ENCODE results near the gene LSM12. TPM values are rescaled to one million over a fixed set of nuclear protein-coding genes. Genes with fewer than 3 reads are reported as not detected.

The LSM12 gene
- total and polyA plus RNA-seq, 2 of the 8 experiments (the other 6 are each of a cell fraction or from before 2014, with no cell fraction given): 69.8 to 142 TPM

DNA sequence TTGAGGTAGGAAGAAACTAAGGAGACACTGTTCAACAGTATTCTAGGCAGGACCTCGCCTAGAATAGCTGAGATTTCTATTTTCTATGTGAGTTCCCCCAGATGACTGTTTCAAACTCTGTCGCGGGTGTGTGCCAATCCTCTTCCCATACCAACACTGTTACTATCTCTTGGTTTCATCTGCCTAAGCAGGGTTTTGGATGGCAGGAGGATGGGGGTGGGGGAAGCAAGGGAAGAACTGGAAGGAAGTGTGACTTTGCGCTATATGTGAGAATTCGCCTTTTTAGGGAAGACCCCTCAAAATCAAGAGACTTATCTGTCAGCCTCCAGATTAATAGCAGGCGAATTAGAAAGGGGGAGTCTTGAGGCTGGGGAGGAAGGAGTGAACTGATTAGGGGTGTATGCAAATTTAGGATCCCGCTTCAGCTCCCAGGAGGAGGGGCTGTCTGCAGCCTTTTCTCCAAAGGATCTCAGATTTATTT, 3.5 kb upstream of the LSM12 start:
- Histone ChIP-seq H3K79me2 (ENCODE audit: control insufficient read depth in 1 of 2, insufficient read depth in 2 of 2, low read length in 2 of 2) (peaks cover 10 to 30% of the 10 kb centered on the region in 2 experiments), H3K36me3 (ENCODE audit: control insufficient read depth in 2 of 4, insufficient read depth in 4 of 4, low read length in 3 of 4) (peaks cover 4 to 9% (median 6%) of the 10 kb centered on the region in 4 experiments; a peak in 5 of 8 replicates), H4K5ac (ENCODE audit: insufficient read length, low read depth, low read length) (peak overlapping the region; percentile 8), H3K18ac (ENCODE audit: extremely low read depth, low read length) (no peak overlapping the region; the same call in 1 of the 2 replicates), H4K91ac (replicated peaks; ENCODE audit: insufficient read length, low read length) (no peak overlapping the region), H3K23me2 (ENCODE audit: low read depth, low read length) (peaks cover 13% of the 10 kb centered on the region), H3K4ac (replicated peaks; ENCODE audit: insufficient read length, low read depth, low read length) (no peak overlapping the region), H3K14ac (ENCODE audit: insufficient read length) (no peak overlapping the region), H3K4me3 (ENCODE audit: extremely low read depth in 1 of 4, insufficient read depth in 2 of 4, low read depth in 3 of 4, low read length in 4 of 4) (peak overlapping the region; percentile 42 to 84 (median 52)), H3K79me1 (ENCODE audit: low read depth, low read length) (no peaks in the 10 kb centered on the region), H2BK120ac (replicated peaks; ENCODE audit: low read depth, low read length) (no peak overlapping the region), H2BK5ac (ENCODE audit: low read depth, low read length) (peak overlapping the region; percentile 41; the same call in 1 of the 2 replicates), H4K20me1 (replicated peaks in 1 of 2; ENCODE audit: control insufficient read depth in 1 of 2, insufficient read depth in 2 of 2, low read length in 2 of 2) (peaks cover 0 to 4% of the 10 kb centered on the region in 2 experiments), H2BK20ac (ENCODE audit: low read length) (no peak overlapping the region), H3K4me1 (replicated peaks in 1 of 4; ENCODE audit: control insufficient read depth in 3 of 4, insufficient read depth in 4 of 4, low read length in 3 of 4) (peaks cover 0 to 4% (median under 1%) of the 10 kb centered on the region in 4 experiments; a peak in 4 of 7 replicates), H3K4me2 (ENCODE audit: insufficient read depth in 1 of 2, low read depth in 2 of 2, low read length in 2 of 2) (peak overlapping the region; percentile 77 to 82), H2BK15ac (ENCODE audit: low read length) (no peak overlapping the region), H2BK12ac (ENCODE audit: low read depth, low read length) (no peak overlapping the region), H2AFZ (ENCODE audit: low read length) (no peak overlapping the region), H4K8ac (ENCODE audit: extremely low read depth, insufficient read depth, low read length) (no peak overlapping the region), H3K9me3 (ENCODE audit: insufficient read depth in 2 of 2, low read depth in 1 of 2, low read length in 1 of 2) (no peaks in the 10 kb centered on the region), H3K9ac (replicated peaks in 1 of 4; ENCODE audit: extremely low read depth in 1 of 4, low read depth in 3 of 4, low read length in 3 of 4) (peak overlapping the region; percentile 36 to 60 (median 40); a peak in 6 of 7 replicates), H3K23ac (ENCODE audit: insufficient read length) (no peak overlapping the region), H3K27me3 (replicated peaks in 1 of 4; ENCODE audit: control insufficient read depth in 3 of 4, extremely low read depth in 1 of 4, insufficient read depth in 3 of 4, low read length in 3 of 4) (no peaks in the 10 kb centered on the region), H2AK5ac (ENCODE audit: low read depth, low read length) (no peak overlapping the region), H3K56ac (replicated peaks; ENCODE audit: insufficient read length, low read depth, low read length) (no peak overlapping the region), H3K27ac (ENCODE audit: low read depth, low read length) (peak overlapping the region; percentile 70; the same call in 1 of the 2 replicates)
- FAIRE-seq: no peak
- DNase-seq (ENCODE audit: low read depth in 1 of 2, low spot score in 2 of 2): no peak
- 1% methylated on average over 7 of the region's 7 CpGs; no CpG with 5 or more reads in 1 of the 2 experiments for WGBS, 2 experiments (ENCODE audit: extremely low coverage in 1 of 2, insufficient coverage in 1 of 2, insufficient read length in 1 of 2, insufficient replicate concordance in 2 of 2, low coverage in 1 of 2, low lambda C conversion rate in 2 of 2, missing lambda C conversion rate in 1 of 2)
- ChIA-PET POLR2A (ENCODE audit: partially characterized antibody) (interaction anchor here (0.6 to 4.2 kb wide), 8 partner anchors 13 to 91 kb away, joined by 3 to 33 read pairs (median 4); partner anchors contain the start of genes HDAC5 and TMEM101), CTCF (ENCODE audit: partially characterized antibody) (interaction anchor here (0.6 to 7.1 kb wide), 5 partner anchors 16 to 81 kb away, joined by 3 to 71 read pairs (median 5); no protein-coding TSS in a partner anchor)
- TF ChIP-seq BCL11A (IDR thresholded peaks at IDR 0.05; ENCODE audit: low read depth in 2 of 2, low read length in 2 of 2) (no peak), EZH2 (IDR thresholded peaks at IDR 0.05; ENCODE audit: low read depth, low read length, severe bottlenecking) (no peak), EP300 (IDR thresholded peaks at IDR 0.05; ENCODE audit: borderline replicate concordance in 1 of 2, low read depth in 2 of 2, low read length in 2 of 2) (no peak), YY1 (IDR thresholded peaks at IDR 0.05; ENCODE audit: low read depth, low read length) (no peak), KDM4A (IDR thresholded peaks at IDR 0.05; ENCODE audit: low read depth, low read length, severe bottlenecking) (peak; percentile 15), TAF7 (optimal IDR thresholded peaks at IDR 0.05; ENCODE audit: borderline replicate concordance, low read depth, low read length) (peak; percentile 82), KDM5A (IDR thresholded peaks at IDR 0.05; ENCODE audit: low read length) (no peak), GTF2F1 (IDR thresholded peaks at IDR 0.05; ENCODE audit: borderline replicate concordance, low read depth, low read length) (no peak), SUZ12 (IDR thresholded peaks at IDR 0.05; ENCODE audit: low read length) (no peak), POLR2AphosphoS5 (IDR thresholded peaks at IDR 0.05; ENCODE audit: low read depth, low read length) (peak; percentile 52), CEBPB (IDR thresholded peaks at IDR 0.05; ENCODE audit: low read depth, low read length) (peak; percentile 4; the same call in 1 of the 2 replicates), ZNF274 (IDR thresholded peaks at IDR 0.05; ENCODE audit: borderline replicate concordance, extremely low read depth, low read length) (no peak)

Measured in H1 (cell line).